HUES6 (cell line): Measurements from ENCODE around the gene SIGLEC14.
"Not testable (repeated sequence)": the region's sequence is repeated elsewhere in the genome, so short reads cannot be mapped to it uniquely, and the experiment has no call there.

ENCODE experiments used
- H3K27ac ChIP-seq: 2 replicates; pipeline ENCODE4 v1.7.0; 2013; ENCODE audit warnings: low read depth, mild to moderate bottlenecking, low read length, inconsistent platforms
- H3K27me3 ChIP-seq: 2 replicates; pipeline ENCODE4 v1.6.1; 2013; ENCODE audit warnings: low read length; ENCODE audit not compliant: control insufficient read depth, insufficient read depth
- H3K36me3 ChIP-seq: 2 replicates; pipeline ENCODE4 v1.6.1; 2013; ENCODE audit warnings: low read length; ENCODE audit not compliant: control insufficient read depth, insufficient read depth
- H3K4me1 ChIP-seq: 2 replicates; pipeline ENCODE4 v1.6.1; 2013; ENCODE audit warnings: low read length; ENCODE audit not compliant: control insufficient read depth, insufficient read depth
- H3K4me3 ChIP-seq: 2 replicates; pipeline ENCODE4 v1.5.1; 2013; ENCODE audit warnings: low read depth, low read length
- H3K9ac ChIP-seq: one replicate; pipeline ENCODE4 v1.6.1; 2013; ENCODE audit warnings: mild to moderate bottlenecking, low read length
- H3K9me3 ChIP-seq: 2 replicates; pipeline ENCODE4 v1.6.1; 2013; ENCODE audit warnings: low read depth, low read length; ENCODE audit not compliant: control insufficient read depth, insufficient read depth

Gene SIGLEC14

DNA sequence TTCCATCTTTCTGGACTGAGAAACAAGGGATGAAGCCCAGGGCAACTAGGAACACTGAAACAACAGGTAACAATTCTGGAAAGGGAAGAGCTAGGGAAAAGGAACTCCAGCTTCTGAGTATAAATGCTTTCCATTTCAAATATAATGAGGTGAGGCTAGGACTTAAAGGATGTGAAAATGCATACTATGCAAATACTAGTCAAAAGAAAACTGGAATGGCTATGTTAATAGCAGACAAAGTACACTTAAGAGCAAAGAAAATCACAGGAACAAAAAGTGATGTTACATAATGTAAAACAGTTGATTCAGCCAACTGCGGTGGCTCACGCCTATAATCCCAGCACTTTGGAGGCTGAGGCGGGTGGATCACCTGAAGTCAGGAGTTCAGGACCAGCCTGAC is 6.2 kb downstream of the SIGLEC14 start:
- H3K27me3 ChIP-seq = peaks cover 3% of the 10 kb centered on the region; the same call in 1 of the 2 replicates
- H3K36me3 ChIP-seq = no peaks in the 10 kb centered on the region
- H3K4me1 ChIP-seq = no peaks in the 10 kb centered on the region
- no peak overlapping the region for H3K9ac ChIP-seq
- peaks cover 5% of the 10 kb centered on the region; the same call in 1 of the 2 replicates for H3K9me3 ChIP-seq
- H3K4me3 ChIP-seq = no peak overlapping the region
- H3K27ac ChIP-seq = no peak overlapping the region

DNA sequence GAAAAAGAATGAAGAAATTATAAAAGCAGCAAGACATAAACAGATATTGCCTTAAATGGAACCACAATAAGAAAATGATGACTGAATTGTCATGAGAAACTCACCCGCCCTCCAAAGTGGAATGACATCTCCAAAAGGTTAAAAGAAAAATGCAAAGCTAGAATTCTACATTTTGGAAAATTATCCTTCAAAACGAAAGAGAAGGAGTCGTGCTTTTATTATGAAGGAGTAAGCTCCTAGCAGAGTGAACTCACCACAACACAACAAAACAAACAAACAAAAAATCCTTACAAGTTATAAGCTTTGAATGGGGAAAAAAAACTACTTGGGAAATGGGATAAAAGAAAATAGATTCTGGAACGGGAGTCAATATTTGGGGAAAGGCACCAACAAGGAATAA is 6.7 kb downstream of the SIGLEC14 start:
- Histone ChIP-seq H3K27ac (no peak overlapping the region), H3K27me3 (peaks cover 3% of the 10 kb centered on the region; the same call in 1 of the 2 replicates), H3K9ac (no peak overlapping the region), H3K9me3 (peaks cover 5% of the 10 kb centered on the region; the same call in 1 of the 2 replicates), H3K4me1 (no peaks in the 10 kb centered on the region), H3K4me3 (no peak overlapping the region), H3K36me3 (no peaks in the 10 kb centered on the region)

DNA sequence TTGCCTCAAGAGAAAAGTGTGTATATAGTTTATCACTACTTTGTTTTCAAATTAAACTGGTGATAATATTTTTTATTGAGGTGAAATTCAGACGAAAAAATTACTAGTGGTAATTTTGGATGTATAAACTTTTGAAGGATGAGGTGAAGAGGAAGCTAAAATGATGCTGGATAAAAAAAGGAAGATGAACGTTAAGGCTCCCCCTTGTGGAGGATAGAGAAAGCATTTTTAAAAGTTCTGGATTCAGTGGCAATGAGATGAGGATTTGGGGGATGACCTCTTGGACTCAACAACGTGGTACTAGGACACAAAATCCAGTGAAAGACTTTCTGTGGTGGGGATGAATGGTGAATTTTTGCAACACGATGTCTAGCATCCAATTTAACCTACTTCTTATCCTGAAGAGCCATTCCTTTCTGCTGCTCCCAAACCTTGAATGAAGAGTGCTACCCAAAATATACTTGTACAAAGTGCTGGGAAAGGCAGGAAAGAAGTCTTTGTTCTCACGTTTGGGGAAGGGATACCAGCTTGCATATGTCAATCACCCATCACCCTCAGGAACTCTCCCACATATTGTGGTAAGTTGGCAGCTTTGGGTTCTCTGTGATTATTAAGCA is 9.2 kb downstream of the SIGLEC14 start:
- Histone ChIP-seq H3K36me3 (no peaks in the 10 kb centered on the region), H3K9ac (no peak overlapping the region), H3K4me1 (no peaks in the 10 kb centered on the region), H3K9me3 (peaks cover 5% of the 10 kb centered on the region; the same call in 1 of the 2 replicates), H3K27me3 (peaks cover 3% of the 10 kb centered on the region; the same call in 1 of the 2 replicates), H3K4me3 (no peak overlapping the region), H3K27ac (no peak overlapping the region)

DNA sequence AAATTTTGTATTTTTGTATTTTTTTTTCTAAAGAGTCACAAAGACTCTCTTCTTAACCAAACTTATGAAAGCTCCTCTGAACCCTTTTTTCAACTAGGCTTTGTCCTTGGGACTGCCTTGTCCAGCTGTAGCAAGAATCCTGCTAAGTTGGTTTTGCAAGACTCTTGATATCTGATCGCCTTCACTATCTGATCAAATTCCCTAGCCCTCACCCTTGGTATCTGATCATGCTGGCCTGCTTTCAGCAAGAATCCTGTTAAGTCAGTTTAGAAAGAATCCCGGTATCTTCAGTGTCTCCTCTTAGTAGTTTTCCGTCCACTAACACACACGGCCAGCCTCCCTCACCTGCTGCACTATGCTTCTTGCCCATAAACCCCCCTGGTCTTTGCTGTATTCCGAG is 14.5 kb downstream of the SIGLEC14 start:
- Histone ChIP-seq H3K4me1 (no peaks in the 10 kb centered on the region), H3K9ac (no peak overlapping the region), H3K27ac (no peak overlapping the region), H3K36me3 (no peaks in the 10 kb centered on the region), H3K9me3 (0 out of 2 replicates have a peak, but pooled peaks cover 5% of the 10 kb centered on the region), H3K27me3 (peaks cover 11% of the 10 kb centered on the region; the same call in 1 of the 2 replicates), H3K4me3 (no peak overlapping the region)

DNA sequence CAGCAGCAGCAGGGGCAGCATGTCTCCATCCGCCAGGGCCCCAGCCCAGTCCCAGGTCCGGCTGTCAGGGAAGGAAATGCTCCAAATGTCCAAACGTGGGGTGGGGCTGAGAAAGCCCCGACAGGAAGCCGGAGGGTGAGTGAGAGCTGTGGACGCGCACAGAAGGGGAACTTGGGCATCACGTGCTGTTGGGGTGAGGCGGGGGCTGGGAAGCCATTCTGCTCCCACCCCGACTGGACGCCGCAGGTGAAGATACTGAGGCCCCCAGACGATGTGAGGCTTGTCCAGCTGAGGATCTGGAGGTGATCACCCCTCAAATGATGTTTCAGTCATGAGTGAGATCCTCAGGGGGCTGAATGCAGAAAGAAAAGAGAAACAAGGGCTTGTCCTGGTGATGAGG is 16.3 kb downstream of the SIGLEC14 start, which contains the start of gene SIGLEC5:
SIGLEC5 (minus strand) TSS at position 87 of the 400 bp plus-strand sequence; CDS start at position 21, 66 bp downstream.
- H3K27ac ChIP-seq, H3K4me3 ChIP-seq, H3K4me1 ChIP-seq, H3K9ac ChIP-seq, H3K9me3 ChIP-seq, H3K36me3 ChIP-seq: not testable (repeated sequence)
- peaks cover 23% of the 10 kb centered on the region; the same call in 1 of the 2 replicates for H3K27me3 ChIP-seq

DNA sequence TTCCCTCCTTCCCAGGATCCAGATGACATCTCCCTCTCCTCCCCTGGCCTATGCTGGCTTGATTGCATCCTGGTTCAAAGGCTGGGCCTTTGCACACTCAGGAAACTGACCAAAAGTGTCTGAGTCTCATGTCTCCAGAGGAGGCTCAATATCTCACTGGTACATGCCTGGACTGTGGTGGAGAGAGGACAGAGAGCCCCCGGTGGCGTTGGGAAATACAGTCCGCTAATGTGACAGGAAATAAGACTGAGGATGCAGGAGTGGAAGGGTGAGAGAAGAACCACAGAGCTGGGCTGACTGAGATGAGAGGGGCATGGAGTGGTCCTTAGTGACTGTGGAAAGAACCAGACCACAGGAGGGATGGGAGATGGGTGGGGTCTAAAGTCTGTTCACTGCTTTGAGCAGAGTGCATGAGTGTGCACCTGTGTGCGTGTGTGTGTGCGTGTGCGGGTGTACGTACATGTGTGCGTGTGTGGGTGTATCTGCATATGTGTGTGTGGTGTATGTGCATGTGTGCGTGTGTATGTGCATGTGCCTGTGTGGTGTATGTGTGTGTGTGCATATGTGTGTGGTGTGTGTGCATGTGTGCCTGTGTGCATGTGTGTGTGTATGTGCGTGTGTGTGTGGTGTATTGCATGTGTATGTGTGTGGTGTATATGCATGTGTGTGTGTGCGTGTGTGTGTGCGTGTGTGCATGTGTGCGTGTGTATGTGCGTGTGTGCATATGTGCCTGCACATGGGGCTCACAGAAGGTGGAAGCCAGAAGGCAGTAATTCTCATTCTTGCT is 18.3 kb downstream of the SIGLEC14 start:
- Histone ChIP-seq H3K27me3 (peaks cover 32% of the 10 kb centered on the region), H3K9me3 (no peaks in the 10 kb centered on the region)

DNA sequence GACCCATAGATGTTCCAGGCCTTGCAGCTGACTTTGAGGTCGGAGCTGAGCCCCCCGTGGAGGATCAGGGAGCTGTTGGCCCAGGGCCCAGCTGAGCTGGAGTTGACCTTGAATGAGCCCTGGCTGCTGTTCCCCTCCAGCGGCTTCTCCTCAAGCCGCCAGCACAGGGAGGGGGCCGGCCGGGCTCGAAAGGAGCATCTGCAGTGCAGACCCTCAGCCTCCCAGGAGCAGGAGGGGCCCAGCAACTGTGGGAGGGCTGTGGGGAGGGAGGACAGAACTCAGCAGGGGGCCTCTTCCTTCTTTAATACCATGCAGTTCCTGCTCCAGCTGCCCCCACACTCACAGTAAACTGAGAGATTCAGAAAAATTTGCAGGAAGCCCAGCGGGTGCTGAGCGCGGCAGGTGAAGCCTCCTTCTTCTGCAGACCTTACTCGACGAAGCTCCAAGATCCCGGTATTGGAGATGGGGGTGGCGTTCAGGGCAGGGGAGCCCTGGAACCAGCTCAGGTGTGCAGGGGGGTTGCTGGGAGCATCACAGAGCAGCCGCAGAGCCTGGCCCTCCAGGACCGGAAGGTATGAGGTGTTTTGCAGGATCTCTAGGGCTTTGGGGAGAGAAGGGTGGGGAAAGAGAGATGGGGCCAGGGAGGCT is 19.0 kb downstream of the SIGLEC14 start:
- no peak overlapping the region for H3K27ac ChIP-seq
- peaks cover 34% of the 10 kb centered on the region for H3K27me3 ChIP-seq
- H3K4me1 ChIP-seq = no peaks in the 10 kb centered on the region
- H3K9me3 ChIP-seq = no peaks in the 10 kb centered on the region
- no peak overlapping the region for H3K9ac ChIP-seq
- H3K4me3 ChIP-seq = no peak overlapping the region
- no peaks in the 10 kb centered on the region for H3K36me3 ChIP-seq

More for the DNA sequence above, 18.3 kb downstream of the SIGLEC14 start:
- Histone ChIP-seq H3K4me1 (no peaks in the 10 kb centered on the region), H3K36me3 (no peaks in the 10 kb centered on the region), H3K4me3 (no peak overlapping the region), H3K9ac (no peak overlapping the region), H3K27ac (no peak overlapping the region)

DNA sequence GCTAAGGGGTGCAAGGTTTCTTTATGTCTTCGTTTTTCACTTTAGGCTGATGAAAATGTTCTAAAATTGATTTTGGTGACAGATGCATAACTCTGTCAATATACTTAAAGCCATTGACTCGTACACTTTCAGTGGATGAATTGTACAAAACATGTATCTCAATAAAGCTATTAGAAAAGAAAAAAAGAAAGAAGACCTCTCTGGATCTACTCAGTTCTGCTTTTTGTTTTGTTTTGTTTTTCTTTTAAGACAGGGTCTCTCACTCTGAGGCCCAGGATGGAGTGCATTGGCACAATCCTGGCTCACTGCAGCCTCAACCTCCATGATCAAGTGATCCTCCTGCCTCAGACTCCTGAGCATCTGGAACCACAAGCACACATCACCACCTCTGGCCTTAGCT is 19.9 kb downstream of the SIGLEC14 start:
- Histone ChIP-seq H3K27me3 (peaks cover 34% of the 10 kb centered on the region), H3K36me3 (no peaks in the 10 kb centered on the region), H3K4me3 (no peak overlapping the region), H3K9me3 (no peaks in the 10 kb centered on the region), H3K4me1 (no peaks in the 10 kb centered on the region), H3K9ac (no peak overlapping the region), H3K27ac (no peak overlapping the region)

DNA sequence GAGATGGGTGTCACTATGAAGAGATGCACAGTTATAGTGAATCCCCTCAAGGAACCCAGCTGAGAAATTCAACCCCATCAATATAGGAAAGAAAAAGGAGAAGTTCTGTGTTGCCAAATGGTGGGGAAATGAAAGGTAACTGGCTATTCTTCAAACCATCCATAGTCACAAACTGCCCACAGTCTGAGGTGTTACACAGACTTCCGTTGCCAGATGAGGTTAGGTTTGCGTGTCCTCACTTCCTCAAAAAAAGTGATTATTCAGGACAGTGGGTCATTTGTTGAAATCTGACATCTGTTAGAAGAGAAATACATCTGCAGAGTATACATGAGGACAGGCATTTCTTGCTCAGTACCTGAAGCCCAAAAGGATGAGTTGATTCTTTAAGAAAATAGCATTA is 25.4 kb downstream of the SIGLEC14 start:
- Histone ChIP-seq H3K4me1 (no peaks in the 10 kb centered on the region), H3K9ac (no peak overlapping the region), H3K9me3 (no peaks in the 10 kb centered on the region), H3K36me3 (no peaks in the 10 kb centered on the region), H3K4me3 (no peak overlapping the region), H3K27ac (no peak overlapping the region), H3K27me3 (peaks cover 16% of the 10 kb centered on the region)

DNA sequence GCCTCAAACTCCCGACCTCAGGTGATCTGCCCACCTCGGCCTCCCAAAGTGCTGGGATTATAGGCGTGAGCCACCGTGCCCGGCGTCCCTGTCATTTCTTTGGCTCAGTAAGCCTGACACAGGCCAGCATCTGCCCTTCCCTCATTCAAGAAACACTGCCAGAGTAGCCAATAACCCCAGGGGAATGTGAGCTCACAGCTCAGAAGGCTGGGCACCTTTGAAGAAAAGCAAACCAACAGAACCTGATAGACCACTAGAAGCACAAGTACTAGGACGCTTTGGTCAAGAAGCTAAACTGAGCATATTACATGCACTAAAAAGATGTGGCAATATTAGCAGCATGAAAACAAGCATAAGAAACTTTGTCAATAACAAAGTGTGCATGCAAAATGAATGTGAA is 30.6 kb downstream of the SIGLEC14 start:
- no peak overlapping the region for H3K4me3 ChIP-seq
- peaks cover 45% of the 10 kb centered on the region for H3K27me3 ChIP-seq
- no peaks in the 10 kb centered on the region for H3K4me1 ChIP-seq
- no peak overlapping the region for H3K27ac ChIP-seq
- no peaks in the 10 kb centered on the region for H3K36me3 ChIP-seq
- no peak overlapping the region for H3K9ac ChIP-seq
- H3K9me3 ChIP-seq = no peaks in the 10 kb centered on the region

DNA sequence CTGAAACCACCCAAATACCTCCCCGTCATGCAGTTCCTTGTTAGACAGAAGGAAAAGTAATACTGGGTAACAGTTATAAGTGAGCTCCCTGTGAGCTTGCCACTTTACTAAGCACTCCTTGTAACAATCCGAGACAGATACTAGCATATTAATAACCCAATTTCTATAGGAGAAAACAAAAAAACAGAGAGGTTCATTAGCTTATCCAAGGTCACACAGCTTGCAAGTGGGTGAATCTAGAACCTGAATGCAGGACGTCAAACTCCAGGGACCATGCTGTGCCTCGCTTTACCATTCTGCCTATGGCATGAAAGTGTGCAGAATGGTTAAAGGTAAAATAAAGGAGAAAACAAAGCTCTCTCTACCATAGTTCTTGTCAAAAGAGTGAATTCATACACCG is 31.8 kb downstream of the SIGLEC14 start:
- Histone ChIP-seq H3K4me1 (no peaks in the 10 kb centered on the region), H3K4me3 (no peak overlapping the region), H3K9ac (no peak overlapping the region), H3K9me3 (no peaks in the 10 kb centered on the region), H3K27ac (no peak overlapping the region), H3K36me3 (no peaks in the 10 kb centered on the region), H3K27me3 (peaks cover 47% of the 10 kb centered on the region)
